GM13977 (cell line): ENCODE data around the gene ERC2.

Experiments used
- DNase-seq: peaks from one replicate; pipeline ENCODE4 v3.0.0; 2012; ENCODE audit warnings: low spot score
- in situ Hi-C: fragments of 300-500 bp; cut with MboI; formaldehyde crosslinking; loops from one replicate; pipeline ENCODE4 v1.12.0; 2022; ENCODE audit warnings: low sequenced_read_pairs, low pct_unique_long_range_greater_than_20kb, mixed read lengths, inconsistent platforms; ENCODE audit not compliant: unreplicated experiment
- TF ChIP-seq, protein P1 (sequence below): IDR thresholded peaks from 2 replicates; pipeline ENCODE4 v1.5.1; 2012; ENCODE audit warnings: mild to moderate bottlenecking, control low read depth; ENCODE audit not compliant: insufficient read depth; ENCODE audit errors: extremely low read depth, missing control alignments

Gene ERC2

DNA sequence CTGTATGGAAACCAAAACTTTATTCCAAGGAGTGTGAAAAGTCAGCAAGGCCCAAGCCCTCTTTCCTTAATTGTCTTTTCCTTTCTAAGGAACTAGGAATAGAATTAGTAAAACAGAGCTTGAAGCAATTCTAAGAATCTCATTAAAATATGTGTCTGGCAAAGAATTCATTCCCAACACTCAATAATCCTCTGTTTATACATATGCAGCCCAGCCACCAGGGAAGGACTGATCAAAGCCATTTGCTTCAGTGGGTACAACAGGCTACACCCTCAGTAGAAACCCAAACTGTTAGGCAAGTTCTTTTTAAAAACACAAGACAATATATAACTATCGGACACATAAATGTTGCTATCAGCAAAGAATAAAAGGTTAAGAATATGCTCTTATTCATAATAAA, 266.9 kb downstream of the ERC2 start:
- in situ Hi-C loops: no loop called here
- no peak for DNase-seq
- TF ChIP-seq, protein P1, sequence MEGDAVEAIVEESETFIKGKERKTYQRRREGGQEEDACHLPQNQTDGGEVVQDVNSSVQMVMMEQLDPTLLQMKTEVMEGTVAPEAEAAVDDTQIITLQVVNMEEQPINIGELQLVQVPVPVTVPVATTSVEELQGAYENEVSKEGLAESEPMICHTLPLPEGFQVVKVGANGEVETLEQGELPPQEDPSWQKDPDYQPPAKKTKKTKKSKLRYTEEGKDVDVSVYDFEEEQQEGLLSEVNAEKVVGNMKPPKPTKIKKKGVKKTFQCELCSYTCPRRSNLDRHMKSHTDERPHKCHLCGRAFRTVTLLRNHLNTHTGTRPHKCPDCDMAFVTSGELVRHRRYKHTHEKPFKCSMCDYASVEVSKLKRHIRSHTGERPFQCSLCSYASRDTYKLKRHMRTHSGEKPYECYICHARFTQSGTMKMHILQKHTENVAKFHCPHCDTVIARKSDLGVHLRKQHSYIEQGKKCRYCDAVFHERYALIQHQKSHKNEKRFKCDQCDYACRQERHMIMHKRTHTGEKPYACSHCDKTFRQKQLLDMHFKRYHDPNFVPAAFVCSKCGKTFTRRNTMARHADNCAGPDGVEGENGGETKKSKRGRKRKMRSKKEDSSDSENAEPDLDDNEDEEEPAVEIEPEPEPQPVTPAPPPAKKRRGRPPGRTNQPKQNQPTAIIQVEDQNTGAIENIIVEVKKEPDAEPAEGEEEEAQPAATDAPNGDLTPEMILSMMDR: no peak

DNA sequence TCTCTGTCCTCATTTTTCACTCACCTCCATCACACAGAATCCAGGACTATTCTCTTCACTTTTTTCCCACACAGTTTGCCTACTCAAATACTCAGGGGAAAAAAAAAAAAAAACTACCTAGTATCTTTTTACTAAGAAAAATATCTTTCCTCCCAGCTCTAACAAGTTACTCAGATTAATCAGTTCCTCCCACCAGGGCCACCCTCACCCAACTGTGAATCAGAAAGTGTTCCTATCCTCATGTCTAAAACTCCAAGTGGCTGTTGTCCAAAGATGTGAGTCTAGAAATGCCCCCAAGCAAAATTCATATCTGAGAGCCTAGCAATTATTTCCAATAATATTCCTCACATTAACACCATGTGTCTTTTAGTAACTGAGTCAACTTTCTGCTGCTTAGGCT, 268.0 kb downstream of the ERC2 start:
- TF ChIP-seq, protein P1: no peak
- in situ Hi-C loops: no loop called here
- DNase-seq: no peak

DNA sequence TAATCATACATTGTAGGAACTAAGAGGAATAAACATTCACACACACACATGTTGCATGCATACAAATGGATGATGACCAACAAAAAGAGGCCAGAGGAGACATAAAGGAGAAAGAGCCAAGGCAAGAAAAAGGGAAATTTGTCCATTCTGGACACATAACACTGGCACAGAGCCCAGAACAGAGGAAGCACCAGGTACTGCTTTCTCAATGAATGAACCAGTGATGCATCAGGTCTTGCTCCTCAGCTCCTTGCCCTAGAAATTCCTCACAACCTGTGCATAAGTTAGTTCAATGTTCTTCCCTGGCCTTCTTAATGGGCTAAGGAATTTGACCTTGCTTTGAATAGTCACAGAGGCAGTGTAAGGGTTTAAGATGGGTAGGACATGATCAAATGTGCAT, 270.3 kb downstream of the ERC2 start:
- TF ChIP-seq, protein P1: no peak
- DNase-seq: no peak
- in situ Hi-C loops: no loop called here

DNA sequence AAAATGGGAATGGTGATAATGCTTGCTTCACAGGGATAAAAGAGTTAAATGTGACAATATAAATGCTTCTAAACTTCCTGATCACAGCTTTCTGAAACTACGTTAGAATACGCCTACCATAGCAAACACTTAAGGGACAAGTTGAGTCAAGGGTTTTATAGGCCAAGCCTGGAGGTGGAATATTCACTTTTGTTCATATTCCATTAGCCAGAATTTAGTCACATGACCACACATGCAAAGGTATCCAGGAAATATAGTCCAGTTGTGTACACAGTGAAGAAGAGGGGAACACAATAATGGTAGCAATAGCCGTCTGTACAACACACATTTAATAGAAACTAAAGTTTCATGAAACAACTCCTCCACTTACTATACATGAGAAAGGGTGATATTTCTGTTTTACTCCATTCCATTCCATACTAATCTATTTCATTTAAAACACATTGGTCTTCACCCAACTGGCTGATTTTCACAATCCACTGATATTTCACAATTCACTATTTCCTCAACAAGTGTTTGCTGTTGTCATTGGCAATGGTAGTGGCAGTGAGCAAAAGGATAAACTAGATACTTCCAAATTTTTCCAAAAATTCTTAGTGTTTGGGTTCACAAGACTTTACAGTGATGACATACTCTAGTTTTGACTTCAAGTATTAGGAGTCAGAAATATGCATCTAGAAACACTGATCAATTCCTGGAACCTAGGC, 270.9 kb downstream of the ERC2 start:
- in situ Hi-C loops: no loop called here
- no peak for DNase-seq
- TF ChIP-seq, protein P1: no peak

DNA sequence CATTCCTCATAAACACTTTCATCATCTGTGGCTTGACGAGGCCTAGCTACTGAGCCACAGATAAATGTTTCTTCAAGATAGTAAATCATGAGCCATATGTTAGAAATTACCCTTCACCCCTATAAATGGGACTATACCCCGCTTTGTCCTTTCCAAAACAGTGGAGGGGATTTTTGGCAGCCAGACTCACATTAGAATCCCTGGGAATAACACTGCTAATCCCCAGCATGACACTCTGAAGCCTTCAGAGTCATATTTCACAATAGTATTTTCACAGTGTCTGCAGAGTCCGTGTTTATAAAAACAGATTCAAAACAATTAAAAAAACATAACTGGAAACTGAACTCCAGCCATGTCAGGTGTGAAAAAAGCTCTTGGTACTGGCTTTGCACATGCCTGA, 271.6 kb downstream of the ERC2 start:
- no peak for DNase-seq
- TF ChIP-seq, protein P1: no peak
- in situ Hi-C loops: no loop called here

DNA sequence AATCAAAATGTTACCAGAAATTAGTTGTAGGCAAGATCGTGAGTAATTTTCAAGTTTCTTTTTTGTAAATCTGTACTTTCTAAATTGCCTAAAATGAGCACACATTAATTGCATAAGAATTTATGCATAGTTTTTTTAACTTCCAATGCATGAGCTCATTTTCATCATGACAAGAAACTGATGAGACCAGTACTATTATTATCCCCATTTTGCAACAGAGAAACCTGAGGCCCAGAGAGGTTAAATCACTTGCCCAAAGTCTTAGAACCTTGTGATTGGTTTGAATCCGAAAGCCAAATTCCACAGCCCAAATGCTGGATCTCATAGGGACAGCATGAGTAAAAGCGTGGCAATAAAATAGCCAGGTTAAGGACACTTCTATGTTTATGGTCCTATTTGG, 274.7 kb downstream of the ERC2 start:
- no peak for DNase-seq
- in situ Hi-C loops: no loop called here
- TF ChIP-seq, protein P1: no peak
